H1 (cell line): Measurements from ENCODE around the gene RNF8. TPM values are rescaled to one million over a fixed set of nuclear protein-coding genes. Genes with fewer than 3 reads are reported as not detected.

Experiments
- CTCF ChIA-PET: fragments of 300-600 bp; sonication (Branson Sonifier 250); formaldehyde crosslinking; loops from one replicate; lab custom pipeline; 2021; ENCODE audit not compliant: partially characterized antibody; lab: Charles Lee
- POLR2A ChIA-PET: fragments of 300-600 bp; sonication (Branson Sonifier 250); formaldehyde crosslinking; loops from one replicate; lab custom pipeline; 2021; ENCODE audit warnings: inconsistent platforms; ENCODE audit not compliant: partially characterized antibody; lab: Charles Lee
- DNase-seq, 2 experiments: peaks; one replicate each; pipeline versions ENCODE4 v3.0.0 to v3.0.0-alpha.2; 2010 to 2022; ENCODE audit warnings: low spot score in 2 of 2, low read depth in 1 of 2, mixed read lengths in 1 of 2
- FAIRE-seq: peaks from 2 replicates; lab custom pipeline; 2011; peaks lifted over from hg19 to GRCh38; lab: Jason Lieb, UNC
- H2AFZ ChIP-seq: 2 replicates; pipeline ENCODE4 v1.8.1; 2012; ENCODE audit warnings: low read length, inconsistent platforms
- H2AK5ac ChIP-seq: 2 replicates; pipeline ENCODE4 v1.6.1; 2013; ENCODE audit warnings: low read depth, low read length
- H2BK120ac ChIP-seq: replicated peaks from 2 replicates; pipeline ENCODE3; 2013; ENCODE audit warnings: low read depth, low read length, inconsistent platforms
- H2BK12ac ChIP-seq: 2 replicates; pipeline ENCODE4 v1.6.1; 2013; ENCODE audit warnings: low read depth, low read length
- H2BK15ac ChIP-seq: 2 replicates; pipeline ENCODE4 v1.6.1; 2013; ENCODE audit warnings: low read length
- H2BK20ac ChIP-seq: 2 replicates; pipeline ENCODE4 v1.6.1; 2013; ENCODE audit warnings: low read length
- H2BK5ac ChIP-seq: 2 replicates; pipeline ENCODE4 v1.6.1; 2013; ENCODE audit warnings: low read depth, low read length
- H3K14ac ChIP-seq: 2 replicates; pipeline ENCODE4 v1.6.1; 2013; ENCODE audit warnings: inconsistent platforms; ENCODE audit not compliant: insufficient read length
- H3K18ac ChIP-seq: 2 replicates; pipeline ENCODE4 v1.6.1; 2013; ENCODE audit warnings: low read length; ENCODE audit errors: extremely low read depth
- H3K23ac ChIP-seq: 2 replicates; pipeline ENCODE4 v1.6.1; 2013; ENCODE audit warnings: inconsistent platforms; ENCODE audit not compliant: insufficient read length
- H3K23me2 ChIP-seq: 2 replicates; pipeline ENCODE4 v1.6.1; 2013; ENCODE audit warnings: low read depth, low read length
- H3K27ac ChIP-seq: 2 replicates; pipeline ENCODE4 v1.6.1; 2011; ENCODE audit warnings: low read depth, low read length, inconsistent platforms
- H3K27me3 ChIP-seq, 4 experiments: replicated peaks in 1 of 4; 1 replicate in 1 of 4; 2 replicates in 3 of 4; pipeline versions ENCODE4 v1.6.1 to v1.8.1; 2011 to 2013; ENCODE audit warnings: low read length in 3 of 4, mild to moderate bottlenecking in 3 of 4, inconsistent platforms in 2 of 4, mixed read lengths in 2 of 4, moderate library complexity in 1 of 4; ENCODE audit not compliant: control insufficient read depth in 3 of 4, insufficient read depth in 3 of 4; ENCODE audit errors: extremely low read depth in 1 of 4
- H3K36me3 ChIP-seq, 4 experiments: 2 replicates each; pipeline versions ENCODE4 v1.6.1 to v1.8.1; 2011 to 2013; ENCODE audit warnings: mild to moderate bottlenecking in 4 of 4, low read length in 3 of 4, moderate library complexity in 2 of 4, control low read depth in 1 of 4, inconsistent platforms in 1 of 4; ENCODE audit not compliant: insufficient read depth in 4 of 4, control insufficient read depth in 2 of 4
- H3K4ac ChIP-seq: replicated peaks from 2 replicates; pipeline ENCODE3; 2013; ENCODE audit warnings: low read length, low read depth, mixed read lengths, inconsistent platforms; ENCODE audit not compliant: insufficient read length
- H3K4me1 ChIP-seq, 4 experiments: replicated peaks in 1 of 4; 1 replicate in 1 of 4; 2 replicates in 3 of 4; pipeline versions ENCODE4 v1.6.1 to v1.8.1; 2011 to 2013; ENCODE audit warnings: low read length in 3 of 4, inconsistent platforms in 2 of 4, mixed read lengths in 1 of 4; ENCODE audit not compliant: insufficient read depth in 4 of 4, control insufficient read depth in 3 of 4
- H3K4me2 ChIP-seq, 2 experiments: 2 replicates each; pipeline versions ENCODE4 v1.6.1 to v1.8.1; 2011 to 2013; ENCODE audit warnings: low read depth in 2 of 2, low read length in 2 of 2, control low read depth in 1 of 2, inconsistent platforms in 1 of 2, mild to moderate bottlenecking in 1 of 2; ENCODE audit not compliant: insufficient read depth in 1 of 2
- H3K4me3 ChIP-seq, 4 experiments: fragments of 200-600, 300-600 bp in 1 of 4; sonication (generic), shearing (Covaris generic), sonication (Bioruptor Twin) in 1 of 4; 2 replicates each; pipeline versions ENCODE4 v1.5.1 to v1.8.1; 2011 to 2016; ENCODE audit warnings: low read length in 4 of 4, low read depth in 3 of 4, control low read depth in 2 of 4, inconsistent platforms in 2 of 4, mild to moderate bottlenecking in 2 of 4, mixed read lengths in 1 of 4, moderate library complexity in 1 of 4; ENCODE audit not compliant: insufficient read depth in 2 of 4; ENCODE audit errors: extremely low read depth in 1 of 4
- H3K56ac ChIP-seq: replicated peaks from 2 replicates; pipeline ENCODE3; 2013; ENCODE audit warnings: low read depth, mild to moderate bottlenecking, mixed read lengths, low read length, inconsistent platforms; ENCODE audit not compliant: insufficient read length
- H3K79me1 ChIP-seq: 2 replicates; pipeline ENCODE4 v1.6.1; 2013; ENCODE audit warnings: low read depth, low read length, control low read depth
- H3K79me2 ChIP-seq, 2 experiments: 2 replicates each; pipeline versions ENCODE4 v1.6.1 to v1.8.1; 2012 to 2013; ENCODE audit warnings: low read length in 2 of 2, mild to moderate bottlenecking in 2 of 2, inconsistent platforms in 1 of 2; ENCODE audit not compliant: insufficient read depth in 2 of 2, control insufficient read depth in 1 of 2
- H3K9ac ChIP-seq, 4 experiments: replicated peaks in 1 of 4; 1 replicate in 1 of 4; 2 replicates in 3 of 4; pipeline versions ENCODE4 v1.6.1 to v1.8.1; 2011 to 2013; ENCODE audit warnings: low read depth in 3 of 4, low read length in 3 of 4, control low read depth in 2 of 4, mild to moderate bottlenecking in 2 of 4, moderate library complexity in 2 of 4, inconsistent platforms in 1 of 4; ENCODE audit errors: extremely low read depth in 1 of 4
- H3K9me3 ChIP-seq, 2 experiments: 2 replicates each; pipeline versions ENCODE4 v1.6.1 to v1.8.1; 2012 to 2013; ENCODE audit warnings: mild to moderate bottlenecking in 2 of 2, moderate library complexity in 2 of 2, control low read depth in 1 of 2, inconsistent platforms in 1 of 2, low read depth in 1 of 2, low read length in 1 of 2, mixed read lengths in 1 of 2; ENCODE audit not compliant: insufficient read depth in 2 of 2
- H4K20me1 ChIP-seq, 2 experiments: replicated peaks in 1 of 2; 2 replicates each; pipeline versions ENCODE3 to v1.8.1; 2011 to 2013; ENCODE audit warnings: inconsistent platforms in 2 of 2, low read length in 2 of 2, mild to moderate bottlenecking in 1 of 2; ENCODE audit not compliant: insufficient read depth in 2 of 2, control insufficient read depth in 1 of 2
- H4K5ac ChIP-seq: 2 replicates; pipeline ENCODE4 v1.6.1; 2013; ENCODE audit warnings: low read length, low read depth, mixed read lengths, inconsistent platforms; ENCODE audit not compliant: insufficient read length
- H4K8ac ChIP-seq: 2 replicates; pipeline ENCODE4 v1.8.0; 2013; ENCODE audit warnings: mild to moderate bottlenecking, moderate library complexity, low read length, inconsistent platforms; ENCODE audit not compliant: insufficient read depth; ENCODE audit errors: extremely low read depth
- H4K91ac ChIP-seq: replicated peaks from 2 replicates; pipeline ENCODE3; 2013; ENCODE audit warnings: low read length, mixed read lengths, inconsistent platforms; ENCODE audit not compliant: insufficient read length
- ATF3 ChIP-seq: IDR thresholded peaks from 2 replicates; pipeline ENCODE4 v1.6.1; 2011; ENCODE audit warnings: low read depth, mild to moderate bottlenecking, low read length; ENCODE audit not compliant: insufficient read depth
- CHD1 ChIP-seq: IDR thresholded peaks from 2 replicates; pipeline ENCODE4 v1.6.1; 2012; ENCODE audit warnings: low read depth, low read length, improper control_type of control experiment
- MAX ChIP-seq: IDR thresholded peaks from 2 replicates; pipeline ENCODE4 v1.6.1; 2012; ENCODE audit warnings: inconsistent platforms
- TCF12 ChIP-seq: IDR thresholded peaks from 2 replicates; pipeline ENCODE4 v1.6.1; 2011; ENCODE audit warnings: low read depth, mild to moderate bottlenecking, low read length
- ZNF274 ChIP-seq: IDR thresholded peaks from 2 replicates; pipeline ENCODE4 v1.7.0; 2012; ENCODE audit warnings: low read length, borderline replicate concordance; ENCODE audit errors: extremely low read depth
- WGBS, 2 experiments: shearing (Covaris generic) in 1 of 2; methylation state at CpG; one replicate each; pipeline versions ENCODE4 v1.1.6 to v1.1.7; 2013 to 2015; ENCODE audit warnings: low lambda C conversion rate in 2 of 2, mixed read lengths in 2 of 2, inconsistent platforms in 1 of 2, low coverage in 1 of 2, missing lambda C conversion rate in 1 of 2; ENCODE audit not compliant: insufficient replicate concordance in 2 of 2, insufficient coverage in 1 of 2, insufficient read length in 1 of 2; ENCODE audit errors: extremely low coverage in 1 of 2, missing lambda C conversion rate in 1 of 2; 5-methylcytosine and 5-hydroxymethylcytosine counted together
- polyA plus RNA-seq, 7 experiments: library from polyadenylated mRNA; depleted of rRNA in 3 of 7; stranded (reverse) in 5 of 7; unstranded in 2 of 7; fragments of >200 nt in 5 of 7; fragments of 200-250 nt in 2 of 7; gene quantifications; 1 replicate in 5 of 7; 2 replicates in 1 of 7; 4 replicates in 1 of 7; pipeline versions ENCODE4 v1.2.1 to v1.2.3, GENCODE V29; 2011 to 2013; ENCODE audit warnings: missing spikeins in 2 of 7, mixed read lengths in 2 of 7
- total RNA-seq: library from RNA; stranded (reverse); fragmentation: NEBNext Ultra II Directional; extraction: Animal tissue kit (Norgen Biotek cat#: 25700); gene quantifications from 2 replicates; pipeline ENCODE4 v1.2.1, GENCODE V29; 2021
- TF ChIP-seq, protein P1 (sequence below): IDR thresholded peaks from 2 replicates; pipeline ENCODE4 v1.6.1; 2012; ENCODE audit warnings: inconsistent platforms

The RNF8 gene
- total and polyA plus RNA-seq, 2 of the 8 experiments (the other 6 are each of a cell fraction or from before 2014, with no cell fraction given), result 20.3 to 44.7 TPM

DNA sequence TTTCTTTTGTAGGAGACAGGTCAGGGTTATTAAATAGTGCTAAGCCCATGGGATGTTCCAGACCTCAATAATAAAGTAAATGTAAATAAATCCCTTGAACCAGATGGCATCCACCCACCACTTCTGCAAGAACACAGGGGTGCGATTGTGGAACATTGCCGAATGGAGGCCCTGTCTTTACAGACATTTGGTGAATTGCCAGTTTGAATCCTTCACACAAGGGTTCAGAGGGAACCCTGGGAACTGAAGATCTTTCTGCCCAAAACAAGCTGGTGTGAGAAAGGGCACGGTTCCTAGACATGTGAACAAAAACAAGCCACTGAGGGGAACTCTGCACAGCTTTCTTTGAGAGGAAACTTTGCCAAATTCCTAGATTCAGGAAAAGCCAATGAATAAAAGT lies 30.2 kb upstream of the RNF8 start:
- H3K56ac ChIP-seq, result no peak overlapping the region
- no peak overlapping the region for H3K9ac ChIP-seq
- H2BK120ac ChIP-seq, result no peak overlapping the region
- H3K27me3 ChIP-seq, result no peaks in the 10 kb centered on the region
- no peak overlapping the region for H3K23ac ChIP-seq
- TF ChIP-seq, protein P1, sequence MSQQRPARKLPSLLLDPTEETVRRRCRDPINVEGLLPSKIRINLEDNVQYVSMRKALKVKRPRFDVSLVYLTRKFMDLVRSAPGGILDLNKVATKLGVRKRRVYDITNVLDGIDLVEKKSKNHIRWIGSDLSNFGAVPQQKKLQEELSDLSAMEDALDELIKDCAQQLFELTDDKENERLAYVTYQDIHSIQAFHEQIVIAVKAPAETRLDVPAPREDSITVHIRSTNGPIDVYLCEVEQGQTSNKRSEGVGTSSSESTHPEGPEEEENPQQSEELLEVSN, result no peak
- no peak for TF ChIP-seq MAX
- TF ChIP-seq ZNF274, result no peak
- TF ChIP-seq CHD1, result no peak
- no peak for TF ChIP-seq ATF3
- no peak for TF ChIP-seq TCF12
- no peak overlapping the region for H3K4me2 ChIP-seq
- no peak overlapping the region for H3K14ac ChIP-seq
- no peak overlapping the region for H4K91ac ChIP-seq
- no peak overlapping the region for H3K18ac ChIP-seq
- no peaks in the 10 kb centered on the region for H3K4me1 ChIP-seq
- POLR2A ChIA-PET, result interaction anchor here (0.7 kb wide), 1 partner anchor 109 kb away, joined by 3 read pairs; the partner anchor contains the start of gene CMTR1
- no peaks in the 10 kb centered on the region; the same call in 1 of the 2 replicates for H3K79me1 ChIP-seq
- H3K36me3 ChIP-seq, result peaks cover 3 to 16% (median 11%) of the 10 kb centered on the region in 4 experiments; a peak in 5 of 8 replicates
- DNase-seq (no peak), FAIRE-seq (no peak)
- CTCF ChIA-PET, result interaction anchor here (0.6 to 3.2 kb wide), 3 partner anchors 8 to 303 kb away, joined by 3 to 40 read pairs (median 3); no protein-coding TSS in a partner anchor
- no peak overlapping the region for H2AK5ac ChIP-seq
- no peak overlapping the region for H4K5ac ChIP-seq
- H2BK15ac ChIP-seq, result no peak overlapping the region
- no peak overlapping the region for H3K27ac ChIP-seq
- H4K20me1 ChIP-seq, result no peaks in the 10 kb centered on the region
- no peak overlapping the region for H2BK5ac ChIP-seq
- no peaks in the 10 kb centered on the region for H3K79me2 ChIP-seq
- H3K9me3 ChIP-seq, result no peaks in the 10 kb centered on the region
- WGBS, 2 experiments, result 54% methylated on average over 3 of the region's 3 CpGs; no CpG with 5 or more reads in 1 of the 2 experiments
- no peak overlapping the region for H4K8ac ChIP-seq
- H3K4ac ChIP-seq, result no peak overlapping the region
- no peak overlapping the region for H3K4me3 ChIP-seq
- no peak overlapping the region for H2AFZ ChIP-seq
- no peak overlapping the region for H2BK20ac ChIP-seq
- no peak overlapping the region for H2BK12ac ChIP-seq
- no peaks in the 10 kb centered on the region for H3K23me2 ChIP-seq
